B cell (primary cell): ENCODE measurements around the gene HPRT1. TPM values are rescaled to one million over a fixed set of nuclear protein-coding genes. Genes with fewer than 3 reads are reported as not detected.

ENCODE experiments used
- ATAC-seq: fragments of 200-7000 bp; cut with Tn5 transposase; one replicate; pipeline ENCODE4 v1.10.0; 2021; ENCODE audit warnings: low read depth, mild to moderate bottlenecking, moderate number of reproducible peaks, moderate library complexity
- CTCF ChIA-PET: fragments of 350-600 bp; sonication (Branson Sonifier 250); formaldehyde crosslinking; loops from one replicate; lab custom pipeline; 2021; ENCODE audit warnings: antibody characterized with exemption, inconsistent platforms; lab: Charles Lee
- POLR2A ChIA-PET: fragments of 350-600 bp; sonication (Branson Sonifier 250); formaldehyde crosslinking; loops from one replicate; lab custom pipeline; 2021; ENCODE audit warnings: antibody characterized with exemption; lab: Charles Lee
- DNase-seq: peaks from one replicate; pipeline ENCODE4 v3.0.0; 2013
- H2AFZ ChIP-seq: 2 replicates; pipeline ENCODE4 v1.6.1; 2012; ENCODE audit warnings: mild to moderate bottlenecking, low read depth, low read length; ENCODE audit not compliant: insufficient read depth, poor library complexity, severe bottlenecking
- H3K27ac ChIP-seq, 2 donors: 1 replicate in 1 of 2; 2 replicates in 1 of 2; pipeline ENCODE4 v1.5.1; 2012 to 2013; ENCODE audit warnings: low read length in 2 of 2, mild to moderate bottlenecking in 2 of 2, moderate library complexity in 1 of 2
- H3K27me3 ChIP-seq, 4 experiments: fragments of 200-600 bp in 1 of 4; sonication (generic) in 1 of 4; replicated peaks in 1 of 4; 1 replicate in 2 of 4; 2 replicates in 2 of 4; pipeline versions ENCODE4 v1.6.1 to v1.7.0; 2013 to 2016; ENCODE audit warnings: low read length in 3 of 4, mild to moderate bottlenecking in 2 of 4, mixed read lengths in 1 of 4, moderate library complexity in 1 of 4; ENCODE audit not compliant: insufficient read depth in 4 of 4, control insufficient read depth in 3 of 4; ENCODE audit errors: control extremely low read depth in 1 of 4
- H3K36me3 ChIP-seq, 2 experiments: replicated peaks in 1 of 2; 1 replicate in 1 of 2; 2 replicates in 1 of 2; pipeline versions ENCODE4 v1.6.1 to v1.7.1; 2013; ENCODE audit warnings: low read length in 1 of 2; ENCODE audit not compliant: insufficient read depth in 2 of 2, control insufficient read depth in 1 of 2; ENCODE audit errors: control extremely low read depth in 1 of 2, extremely low read depth in 1 of 2
- H3K4me1 ChIP-seq, 2 donors: fragments of 200-600 bp in 1 of 2; sonication (generic) in 1 of 2; 1 replicate in 1 of 2; 2 replicates in 1 of 2; pipeline versions ENCODE4 v1.5.1 to v1.6.1; 2013 to 2017; ENCODE audit warnings: low read length in 2 of 2; ENCODE audit not compliant: control insufficient read depth in 2 of 2, insufficient read depth in 2 of 2
- H3K4me2 ChIP-seq: replicated peaks from 2 replicates; pipeline ENCODE3; 2012; ENCODE audit warnings: mild to moderate bottlenecking, low read depth, low read length; ENCODE audit not compliant: poor library complexity, severe bottlenecking
- H3K4me3 ChIP-seq, 5 experiments: fragments of 200-600 bp in 1 of 5; sonication (generic) in 1 of 5; 1 replicate in 3 of 5; 2 replicates in 2 of 5; pipeline versions ENCODE4 v1.5.1 to v1.7.0; 2011 to 2016; ENCODE audit warnings: low read length in 4 of 5, mild to moderate bottlenecking in 4 of 5, low read depth in 2 of 5, control low read depth in 1 of 5, moderate library complexity in 1 of 5; ENCODE audit not compliant: insufficient read depth in 1 of 5; ENCODE audit errors: control extremely low read depth in 1 of 5, extremely low read depth in 1 of 5
- H3K79me2 ChIP-seq: fragments of 200-600 bp; sonication (generic); one replicate; pipeline ENCODE4 v1.6.0; 2016; ENCODE audit warnings: low read length; ENCODE audit not compliant: control insufficient read depth, insufficient read depth
- H3K9ac ChIP-seq: fragments of 200-600 bp; sonication (generic); 2 replicates; pipeline ENCODE4 v1.6.1; 2017; ENCODE audit warnings: mild to moderate bottlenecking, low read length, moderate library complexity
- H3K9me3 ChIP-seq, 3 donors: one replicate each; pipeline versions ENCODE4 v1.6.1 to v1.7.1; 2013; ENCODE audit warnings: low read length in 2 of 3; ENCODE audit not compliant: control insufficient read depth in 2 of 3, insufficient read depth in 1 of 3; ENCODE audit errors: control extremely low read depth in 1 of 3
- H4K20me1 ChIP-seq: 2 replicates; pipeline ENCODE4 v1.6.0; 2012; ENCODE audit warnings: mild to moderate bottlenecking, low read length; ENCODE audit not compliant: insufficient read depth, control insufficient read depth, poor library complexity, severe bottlenecking
- H3K27ac Mint-ChIP-seq: one replicate; pipeline ENCODE4 v1.8.0; 2021; ENCODE audit warnings: mixed read lengths
- H3K27me3 Mint-ChIP-seq: one replicate; pipeline ENCODE4 v1.8.0; 2021; ENCODE audit warnings: mixed read lengths
- H3K4me1 Mint-ChIP-seq: one replicate; pipeline ENCODE4 v1.8.0; 2021; ENCODE audit warnings: mixed read lengths
- H3K4me3 Mint-ChIP-seq: one replicate; pipeline ENCODE4 v1.8.0; 2021; ENCODE audit warnings: mixed read lengths
- H3K9me3 Mint-ChIP-seq: one replicate; pipeline ENCODE4 v1.8.0; 2022; ENCODE audit warnings: mixed read lengths; ENCODE audit not compliant: insufficient read depth
- EZH2 ChIP-seq: IDR thresholded peaks from 2 replicates; pipeline ENCODE4 v1.6.1; 2012; ENCODE audit warnings: borderline replicate concordance, low read depth, mild to moderate bottlenecking, moderate library complexity, low read length; ENCODE audit not compliant: insufficient read depth, poor library complexity, severe bottlenecking
- WGBS: methylation state at CpG from one replicate; pipeline ENCODE4 v1.1.5; 2013; ENCODE audit warnings: missing lambda C conversion rate; ENCODE audit not compliant: insufficient coverage; 5-methylcytosine and 5-hydroxymethylcytosine counted together
- intact Hi-C: fragments of 100-400 bp; cut with micrococcal nuclease; formaldehyde crosslinking; loops from one replicate; pipeline ENCODE4 v1.10.0; 2022
- polyA plus RNA-seq: library from polyadenylated mRNA; depleted of rRNA; stranded (reverse); fragments of >200 nt; gene quantifications from 2 replicates; pipeline ENCODE4 v1.2.3, GENCODE V29; 2012
- total RNA-seq, 2 donors: library from RNA; stranded (reverse); fragments of 120-200 nt in 1 of 2; gene quantifications; 1 replicate in 1 of 2; 2 replicates in 1 of 2; pipeline versions ENCODE4 v1.2.3 to v1.2.4, GENCODE V29; 2013 to 2022
- TF ChIP-seq, protein P1 (sequence below): fragments of 200-600 bp; IDR thresholded peaks from one replicate; pipeline ENCODE4 v1.8.0; 2022; ENCODE audit warnings: antibody characterized with exemption, mild to moderate bottlenecking

HPRT1 gene
- total and polyA plus RNA-seq, 2 donors (not counting 1 experiment from before 2014, with no cell fraction given): 6.6 to 19.5 TPM

- Mint-ChIP-seq H3K4me1 (peaks cover 16% of the 10 kb centered on the region), H3K9me3 (no peaks in the 10 kb centered on the region), H3K4me3 (peak overlapping the region; percentile 29), H3K27me3 (peaks cover 31% of the 10 kb centered on the region), H3K27ac (no peak overlapping the region)
- intact Hi-C loops: no loop called here
- ChIA-PET POLR2A (no interaction called here), CTCF (no interaction called here)
- peaks cover 0 to 14% (median 0%) of the 10 kb centered on the region in 3 donors for H3K9me3 ChIP-seq
- H3K79me2 ChIP-seq: no peaks in the 10 kb centered on the region
- no peak overlapping the region for H2AFZ ChIP-seq
- no peak overlapping the region for H3K9ac ChIP-seq
- 5% methylated on average over 44 of the region's 52 CpGs for WGBS
- H4K20me1 ChIP-seq: no peaks in the 10 kb centered on the region
- no peak for TF ChIP-seq EZH2
- TF ChIP-seq, protein P1, sequence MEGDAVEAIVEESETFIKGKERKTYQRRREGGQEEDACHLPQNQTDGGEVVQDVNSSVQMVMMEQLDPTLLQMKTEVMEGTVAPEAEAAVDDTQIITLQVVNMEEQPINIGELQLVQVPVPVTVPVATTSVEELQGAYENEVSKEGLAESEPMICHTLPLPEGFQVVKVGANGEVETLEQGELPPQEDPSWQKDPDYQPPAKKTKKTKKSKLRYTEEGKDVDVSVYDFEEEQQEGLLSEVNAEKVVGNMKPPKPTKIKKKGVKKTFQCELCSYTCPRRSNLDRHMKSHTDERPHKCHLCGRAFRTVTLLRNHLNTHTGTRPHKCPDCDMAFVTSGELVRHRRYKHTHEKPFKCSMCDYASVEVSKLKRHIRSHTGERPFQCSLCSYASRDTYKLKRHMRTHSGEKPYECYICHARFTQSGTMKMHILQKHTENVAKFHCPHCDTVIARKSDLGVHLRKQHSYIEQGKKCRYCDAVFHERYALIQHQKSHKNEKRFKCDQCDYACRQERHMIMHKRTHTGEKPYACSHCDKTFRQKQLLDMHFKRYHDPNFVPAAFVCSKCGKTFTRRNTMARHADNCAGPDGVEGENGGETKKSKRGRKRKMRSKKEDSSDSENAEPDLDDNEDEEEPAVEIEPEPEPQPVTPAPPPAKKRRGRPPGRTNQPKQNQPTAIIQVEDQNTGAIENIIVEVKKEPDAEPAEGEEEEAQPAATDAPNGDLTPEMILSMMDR: no peak
- H3K36me3 ChIP-seq: no peaks in the 10 kb centered on the region
- DNase-seq: peak; percentile 16
- H3K4me3 ChIP-seq: no peak overlapping the region
- no peak overlapping the region for H3K27ac ChIP-seq
- H3K27me3 ChIP-seq: peaks cover 0 to 44% (median 29%) of the 10 kb centered on the region in 4 experiments
- H3K4me2 ChIP-seq: peak overlapping the region; percentile 36
- ATAC-seq: no peak
- H3K4me1 ChIP-seq: peaks cover 18 to 20% of the 10 kb centered on the region in 2 donors
Measured at GRCh38 chrX:134544513-134545151, 84.7 kb downstream of the HPRT1 start.

- intact Hi-C loops: no loop called here
- Histone ChIP-seq H3K9me3 (peaks cover 0 to 14% (median 0%) of the 10 kb centered on the region in 3 donors), H3K4me1 (peaks cover 26 to 29% of the 10 kb centered on the region in 2 donors), H3K9ac (no peak overlapping the region), H3K27me3 (peaks cover 0 to 49% (median 33%) of the 10 kb centered on the region in 4 experiments), H3K4me2 (no peak overlapping the region), H2AFZ (no peak overlapping the region), H3K36me3 (no peaks in the 10 kb centered on the region), H3K27ac (no peak overlapping the region), H4K20me1 (no peaks in the 10 kb centered on the region), H3K4me3 (no peak overlapping the region), H3K79me2 (no peaks in the 10 kb centered on the region)
- WGBS: no CpG with 5 or more reads among the region's 20 CpGs
- peaks cover 24% of the 10 kb centered on the region for H3K4me1 Mint-ChIP-seq
- TF ChIP-seq, protein P1: no peak
- no peak for TF ChIP-seq EZH2
- no peaks in the 10 kb centered on the region for H3K9me3 Mint-ChIP-seq
- H3K27ac Mint-ChIP-seq: no peak overlapping the region
- POLR2A ChIA-PET: no interaction called here
- no peak for ATAC-seq
- no peak for DNase-seq
- CTCF ChIA-PET: no interaction called here
- H3K27me3 Mint-ChIP-seq: peaks cover 38% of the 10 kb centered on the region
- H3K4me3 Mint-ChIP-seq: no peak overlapping the region
Measured at GRCh38 chrX:134545510-134545909, 85.5 kb downstream of the HPRT1 start.
